ENCODE data around the gene B4GALNT3. TPM values are rescaled to one million over a fixed set of nuclear protein-coding genes. Genes with fewer than 3 reads are reported as not detected.

Gene B4GALNT3
- total and polyA plus RNA-seq, 9 donors, result 0.58 to 4.2 (median 1.7) TPM

- H3K4me1 ChIP-seq (ENCODE audit: insufficient read depth), result no peaks in the 10 kb centered on the region
- H3K4me3 ChIP-seq, result no peak overlapping the region
- H3K27me3 ChIP-seq, result no peaks in the 10 kb centered on the region
- H3K36me3 ChIP-seq, result no peaks in the 10 kb centered on the region
- no peak for DNase-seq
- TF ChIP-seq POLR2A (IDR thresholded peaks at IDR 0.05), result no peak
- no peak for TF ChIP-seq CTCF (IDR thresholded peaks at IDR 0.05)
- no peak for TF ChIP-seq EP300 (IDR thresholded peaks at IDR 0.05)
- H3K9me3 ChIP-seq, result no peaks in the 10 kb centered on the region
- no peak overlapping the region for H3K27ac ChIP-seq
- intact Hi-C loops (cut with DNase I), result loop anchor here in 2 of 4 donors (2.0 to 10.0 kb wide), 2 partner anchors 387 to 533 kb away; partner anchors contain the start of gene RAD52 (in 1 of the 2)
- WGBS, 3 donors, result 62 to 80% (median 74%) methylated on average over 19 of the region's 19 CpGs
Observed at GRCh38 chr12:561908-562593, 102.3 kb downstream of the B4GALNT3 start.

DNA sequence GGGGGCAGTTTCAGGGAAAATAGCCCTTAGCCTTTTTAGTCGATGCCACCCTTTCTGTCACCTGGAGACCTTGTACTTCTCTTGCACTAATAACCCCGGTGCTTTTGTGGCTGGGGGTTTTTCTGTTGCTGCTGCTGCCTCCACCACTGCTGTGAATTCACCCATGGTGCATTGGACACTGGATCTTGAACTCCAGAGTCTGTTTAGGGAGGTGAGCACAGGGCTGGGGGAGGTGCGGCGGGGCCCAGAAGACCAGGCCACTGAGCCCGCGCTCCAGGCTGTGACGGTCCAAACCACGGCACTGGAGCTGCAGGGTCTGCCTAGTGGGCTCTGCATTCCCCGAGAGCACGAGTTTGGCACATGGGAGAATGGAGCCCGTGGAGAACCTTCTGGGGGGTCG, 102.9 kb downstream of the B4GALNT3 start:
- Histone ChIP-seq H3K4me3 (no peak overlapping the region), H3K36me3 (no peaks in the 10 kb centered on the region), H3K27ac (no peak overlapping the region), H3K4me1 (ENCODE audit: insufficient read depth) (no peaks in the 10 kb centered on the region), H3K27me3 (no peaks in the 10 kb centered on the region), H3K9me3 (no peaks in the 10 kb centered on the region)
- TF ChIP-seq EP300 (IDR thresholded peaks at IDR 0.05), result no peak
- TF ChIP-seq CTCF (IDR thresholded peaks at IDR 0.05), result no peak
- WGBS, 3 donors, result 77 to 78% (median 77%) methylated on average over 12 of the region's 12 CpGs
- no peak for DNase-seq
- intact Hi-C loops (cut with DNase I), result loop anchor here in 2 of 4 donors (2.0 to 10.0 kb wide), 2 partner anchors 386 to 532 kb away; partner anchors contain the start of gene RAD52 (in 1 of the 2)

DNA sequence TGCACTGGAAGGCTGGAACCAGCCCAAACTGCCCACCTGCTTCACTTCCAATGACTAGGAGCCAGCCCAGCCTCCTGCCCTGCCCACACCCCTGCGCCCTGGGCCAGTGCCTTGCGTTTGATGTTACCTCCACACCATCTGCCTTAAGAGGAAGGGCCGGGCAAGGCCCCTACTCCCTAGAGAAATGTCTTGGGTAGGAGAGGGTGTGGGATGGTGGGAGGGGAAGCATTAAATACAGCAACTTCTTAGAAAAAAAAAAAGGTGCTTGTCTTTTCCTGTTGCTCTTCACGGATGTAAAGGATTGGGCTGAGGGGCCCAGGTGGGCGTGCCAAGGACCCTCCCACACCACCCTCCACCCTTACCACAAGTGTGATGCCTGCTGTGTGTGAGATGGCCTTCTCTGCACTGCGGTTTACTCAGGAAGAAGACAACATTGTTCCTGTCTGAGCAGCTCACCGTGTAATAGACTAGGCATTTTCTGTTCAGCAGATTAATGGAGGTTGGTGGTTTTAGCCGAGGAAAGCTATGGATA, 103.6 kb downstream of the B4GALNT3 start:
- H3K9me3 ChIP-seq, result no peaks in the 10 kb centered on the region
- TF ChIP-seq POLR2A (IDR thresholded peaks at IDR 0.05) (no peak), EP300 (IDR thresholded peaks at IDR 0.05) (no peak), CTCF (IDR thresholded peaks at IDR 0.05) (no peak)
- H3K27ac ChIP-seq, result no peak overlapping the region
- DNase-seq, result no peak
- H3K4me1 ChIP-seq (ENCODE audit: insufficient read depth), result no peaks in the 10 kb centered on the region
- 41 to 55% (median 50%) methylated on average over 8 of the region's 8 CpGs for WGBS, 3 donors
- intact Hi-C loops (cut with DNase I), result loop anchor here in 2 of 4 donors (2.0 to 10.0 kb wide), 2 partner anchors 385 to 531 kb away; partner anchors contain the start of gene RAD52 (in 1 of the 2)
- H3K4me3 ChIP-seq, result no peak overlapping the region
- no peaks in the 10 kb centered on the region for H3K27me3 ChIP-seq
- H3K36me3 ChIP-seq, result no peaks in the 10 kb centered on the region

- H3K4me3 ChIP-seq, result no peak overlapping the region
- TF ChIP-seq EP300 (IDR thresholded peaks at IDR 0.05) (no peak), POLR2A (IDR thresholded peaks at IDR 0.05) (no peak), CTCF (IDR thresholded peaks at IDR 0.05) (no peak)
- no peaks in the 10 kb centered on the region for H3K9me3 ChIP-seq
- H3K4me1 ChIP-seq (ENCODE audit: insufficient read depth), result no peaks in the 10 kb centered on the region
- H3K36me3 ChIP-seq, result no peaks in the 10 kb centered on the region
- DNase-seq, result no peak
- no peak overlapping the region for H3K27ac ChIP-seq
- 60 to 69% (median 61%) methylated on average over 7 of the region's 7 CpGs for whole genome bisulfite sequencing, 3 donors
- intact Hi-C loops (cut with DNase I), result loop anchor here in 2 of 4 donors (2.0 to 10.0 kb wide), 2 partner anchors 385 to 531 kb away; partner anchors contain the start of gene RAD52 (in 1 of the 2)
- H3K27me3 ChIP-seq, result no peaks in the 10 kb centered on the region
Observed at GRCh38 chr12:563787-564298, 104.1 kb downstream of the B4GALNT3 start.

Data from ovary (tissue), 9 donors.